ENCODE data around the gene MAGI2. TPM values are rescaled to one million over a fixed set of nuclear protein-coding genes. Genes with fewer than 3 reads are reported as not detected.
A peak's percentile ranks its signal among the peaks of the same experiment; 100 is the strongest.

MAGI2 gene
- total and polyA plus RNA-seq, 2 of the 13 experiments (the other 11 are each of a cell fraction or from before 2014, with no cell fraction given), result 1.5 to 3.8 TPM

DNA sequence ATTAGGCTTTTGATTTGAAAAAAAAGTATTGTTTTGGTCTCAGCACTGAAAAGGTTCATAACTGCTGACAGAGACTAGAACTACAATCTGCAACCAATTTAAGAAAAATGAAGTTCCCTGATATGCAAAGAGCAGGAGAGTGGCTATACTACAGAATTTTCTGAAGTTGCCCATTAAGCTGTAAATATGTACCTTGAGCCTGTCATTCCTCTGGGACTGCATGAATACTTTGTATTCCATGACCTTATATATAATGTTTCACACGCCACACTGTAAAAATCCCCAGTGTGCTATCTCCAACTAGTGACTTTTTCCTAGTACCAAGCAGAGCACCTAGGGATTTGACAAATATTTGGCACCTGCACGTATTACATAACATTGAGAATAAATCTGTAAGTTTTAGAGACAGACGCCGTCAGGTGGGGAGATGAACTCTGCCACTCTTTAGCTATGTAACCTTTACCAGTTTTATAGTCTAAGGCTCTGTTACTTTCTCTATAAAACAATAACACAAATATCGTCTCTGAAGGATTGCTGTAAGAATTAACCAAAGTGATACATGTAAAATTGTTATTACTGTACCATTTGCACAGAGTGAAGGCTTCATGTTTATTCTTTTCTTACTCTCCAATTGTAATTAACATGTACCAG is 235.4 kb downstream of the MAGI2 start (continued):
- TF ChIP-seq ARID5B (CRISPR knock-in tag; IDR thresholded peaks at IDR 0.05), result 0 out of 2 replicates have a peak, but pooled peaks have one; percentile 17
- no peak for TF ChIP-seq ATF7 (IDR thresholded peaks at IDR 0.05)
- TF ChIP-seq ATF7 (CRISPR knock-in tag; IDR thresholded peaks at IDR 0.05), result no peak
- TF ChIP-seq STAG1 (CRISPR knock-in tag; IDR thresholded peaks at IDR 0.05), result no peak
- TF ChIP-seq MED8 (CRISPR knock-in tag; IDR thresholded peaks at IDR 0.05; ENCODE audit: insufficient replicate concordance), result no peak
- no peak for TF ChIP-seq ATF1 (CRISPR knock-in tag; IDR thresholded peaks at IDR 0.05)
- TF ChIP-seq MXI1 (IDR thresholded peaks at IDR 0.05; ENCODE audit: borderline replicate concordance, low read depth, low read length), result no peak
- no peak for TF ChIP-seq ZNF468 (CRISPR knock-in tag; IDR thresholded peaks at IDR 0.05)
- no peak for TF ChIP-seq NR2F6 (IDR thresholded peaks at IDR 0.05)
- no peak for TF ChIP-seq NR2F6 (CRISPR knock-in tag; IDR thresholded peaks at IDR 0.05)
- TF ChIP-seq AGO2 (optimal IDR thresholded peaks at IDR 0.05; ENCODE audit: low read depth, low read length), result no peak

DNA sequence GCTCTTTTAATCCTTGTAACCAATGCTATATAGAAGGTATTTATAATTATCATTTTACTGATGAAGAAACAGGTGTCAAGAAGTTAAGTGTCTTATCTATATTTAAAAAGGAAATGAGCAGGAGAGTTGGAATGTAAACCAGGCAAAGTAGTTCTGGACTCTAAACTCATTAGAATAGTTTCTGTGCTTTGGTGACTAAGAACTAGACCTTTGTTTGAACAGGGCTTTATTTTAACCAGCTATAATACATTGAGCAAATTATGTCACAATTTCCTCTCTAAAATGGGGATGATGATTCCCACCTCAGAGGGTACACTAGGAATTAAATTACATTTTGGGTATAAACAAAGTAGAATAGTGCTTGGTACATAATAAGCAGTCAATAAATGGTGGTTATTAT is 236.0 kb downstream of the MAGI2 start:
- POLR2A ChIA-PET, result no interaction called here
- 0 out of 2 replicates have a peak overlapping the region, but pooled peaks have one; percentile 3 for H3K9ac ChIP-seq (ENCODE audit: insufficient read depth, low read depth, low read length)
- no peaks in the 10 kb centered on the region for H3K27me3 ChIP-seq (ENCODE audit: control insufficient read depth in 1 of 2, insufficient read depth in 2 of 2, low read length in 2 of 2)
- intact Hi-C loops (cut with micrococcal nuclease; ENCODE audit: unreplicated experiment) (no loop called here), in situ Hi-C loops (cut with HindIII; ENCODE audit: extremely low pct_ligation_motif_present, low pct_unique_long_range_greater_than_20kb) (no loop called here)
- no TSS peak for BruUV-seq (replicated peaks)
- CTCF ChIA-PET (ENCODE audit: low intra/inter-chr PET ratio, low total read pairs), result no interaction called here
- ATAC-seq, result peak; percentile 89
- no peak for FAIRE-seq
- H3K4me2 ChIP-seq (ENCODE audit: low read depth, low read length), result peak overlapping the region; percentile 55
- peak overlapping the region in 1 of 3 experiments; percentile 48; a peak in 2 of 6 replicates for H3K4me3 ChIP-seq (replicated peaks in 1 of 3; ENCODE audit: insufficient read depth in 1 of 3, low read depth in 2 of 3, low read length in 3 of 3)
- H3K9me3 ChIP-seq (ENCODE audit: low read length), result no peaks in the 10 kb centered on the region
- peak; percentile 56 for DNase-seq (ENCODE audit: low spot score)
- no peaks in the 10 kb centered on the region for H4K20me1 ChIP-seq (ENCODE audit: insufficient read depth, low read length)
- H3K27ac ChIP-seq (ENCODE audit: extremely low read length, insufficient read depth, low read length), result peak overlapping the region; percentile 73
- H3K79me2 ChIP-seq (ENCODE audit: insufficient read depth, low read length), result no peaks in the 10 kb centered on the region
- no peaks in the 10 kb centered on the region for H3K36me3 ChIP-seq (replicated peaks in 1 of 2; ENCODE audit: control insufficient read depth in 1 of 2, insufficient read depth in 2 of 2, low read length in 2 of 2)
- H3K4me1 ChIP-seq (ENCODE audit: insufficient read depth, low read length), result peaks cover 39% of the 10 kb centered on the region
- H2AFZ ChIP-seq (ENCODE audit: low read length), result no peak overlapping the region
- TF ChIP-seq ZNF468 (CRISPR knock-in tag; IDR thresholded peaks at IDR 0.05), result no peak
- no peak for TF ChIP-seq ZNF724P (CRISPR knock-in tag; IDR thresholded peaks at IDR 0.05; ENCODE audit: borderline replicate concordance)
- no peak for TF ChIP-seq ZBTB1 (CRISPR knock-in tag; IDR thresholded peaks at IDR 0.05; ENCODE audit: borderline replicate concordance)
- peak; percentile 43; the same call in 1 of the 2 replicates for TF ChIP-seq NFIC (IDR thresholded peaks at IDR 0.05; ENCODE audit: low read length)
- TF ChIP-seq SOX13 (IDR thresholded peaks at IDR 0.05), result no peak
- TF ChIP-seq SOX13 (CRISPR knock-in tag; conservative IDR thresholded peaks at IDR 0.05 in 1 of 2, IDR thresholded peaks at IDR 0.05 in 1 of 2), result peak in 1 of 2 experiments; percentile 54; a peak in 1 of 4 replicates
- no peak for TF ChIP-seq MBD4 (IDR thresholded peaks at IDR 0.05; ENCODE audit: borderline replicate concordance, low read length)
- TF ChIP-seq ZNF598 (CRISPR knock-in tag; IDR thresholded peaks at IDR 0.05; ENCODE audit: borderline replicate concordance), result no peak
- TF ChIP-seq MED1 (CRISPR knock-in tag; IDR thresholded peaks at IDR 0.05), result no peak
- TF ChIP-seq PLRG1 (conservative IDR thresholded peaks at IDR 0.05), result no peak
- no peak for TF ChIP-seq ZEB1 (IDR thresholded peaks at IDR 0.05; ENCODE audit: insufficient replicate concordance, low read depth)
- TF ChIP-seq ZNF275 (CRISPR knock-in tag; IDR thresholded peaks at IDR 0.05; ENCODE audit: borderline replicate concordance), result no peak
